Osteoblast (primary cell): ENCODE results near the gene PLAAT2. TPM values are rescaled to one million over a fixed set of nuclear protein-coding genes. Genes with fewer than 3 reads are reported as not detected.

Source experiments
- DNase-seq: peaks from one replicate; pipeline ENCODE4 v3.0.0; 2011; ENCODE audit warnings: low spot score, mixed read lengths; ENCODE audit not compliant: insufficient read length; ENCODE audit errors: missing footprints
- H2AFZ ChIP-seq: 2 replicates; pipeline ENCODE4 v1.6.0; 2011; ENCODE audit warnings: mild to moderate bottlenecking, low read length
- H3K27ac ChIP-seq: 2 replicates; pipeline ENCODE4 v1.5.1; 2011; ENCODE audit warnings: mild to moderate bottlenecking, low read depth, low read length, moderate library complexity
- H3K27me3 ChIP-seq: 2 replicates; pipeline ENCODE4 v1.6.0; 2012; ENCODE audit warnings: mild to moderate bottlenecking, control low read depth, inconsistent platforms, low read length, moderate library complexity; ENCODE audit not compliant: insufficient read depth
- H3K36me3 ChIP-seq: 2 replicates; pipeline ENCODE4 v1.5.1; 2011; ENCODE audit warnings: mild to moderate bottlenecking, low read length, control low read depth, moderate library complexity; ENCODE audit not compliant: insufficient read depth
- H3K4me1 ChIP-seq: 2 replicates; pipeline ENCODE4 v1.5.1; 2011; ENCODE audit warnings: mild to moderate bottlenecking, low read length, control low read depth, moderate library complexity; ENCODE audit not compliant: insufficient read depth
- H3K4me2 ChIP-seq: 2 replicates; pipeline ENCODE4 v1.6.0; 2011; ENCODE audit warnings: mild to moderate bottlenecking, low read length; ENCODE audit not compliant: insufficient read depth
- H3K4me3 ChIP-seq: fragments of 200-600 bp; sonication (generic); 3 replicates; pipeline ENCODE4 v1.5.1; 2012; ENCODE audit warnings: mild to moderate bottlenecking, low read length, inconsistent platforms; ENCODE audit not compliant: insufficient read depth
- H3K79me2 ChIP-seq: 2 replicates; pipeline ENCODE4 v1.6.0; 2012; ENCODE audit warnings: mild to moderate bottlenecking, low read length, control low read depth, inconsistent platforms; ENCODE audit not compliant: insufficient read depth
- H3K9me3 ChIP-seq: 2 replicates; pipeline ENCODE4 v1.5.1; 2011; ENCODE audit warnings: low read depth, low read length, control low read depth
- H4K20me1 ChIP-seq: 2 replicates; pipeline ENCODE4 v1.6.0; 2012; ENCODE audit warnings: mild to moderate bottlenecking, low read length, control low read depth; ENCODE audit not compliant: insufficient read depth
- total RNA-seq: library from RNA; depleted of rRNA; stranded (reverse); fragments of >200 nt; gene quantifications from 2 replicates; pipeline ENCODE4 v1.2.3, GENCODE V29; 2012
- TF ChIP-seq, protein P1 (sequence below): IDR thresholded peaks from 2 replicates; pipeline ENCODE4 v1.5.1; 2011; ENCODE audit warnings: mild to moderate bottlenecking, low read depth, low read length, moderate library complexity; ENCODE audit errors: extremely low read depth

PLAAT2 gene
- total RNA-seq, 1 donor, result not detected

DNA sequence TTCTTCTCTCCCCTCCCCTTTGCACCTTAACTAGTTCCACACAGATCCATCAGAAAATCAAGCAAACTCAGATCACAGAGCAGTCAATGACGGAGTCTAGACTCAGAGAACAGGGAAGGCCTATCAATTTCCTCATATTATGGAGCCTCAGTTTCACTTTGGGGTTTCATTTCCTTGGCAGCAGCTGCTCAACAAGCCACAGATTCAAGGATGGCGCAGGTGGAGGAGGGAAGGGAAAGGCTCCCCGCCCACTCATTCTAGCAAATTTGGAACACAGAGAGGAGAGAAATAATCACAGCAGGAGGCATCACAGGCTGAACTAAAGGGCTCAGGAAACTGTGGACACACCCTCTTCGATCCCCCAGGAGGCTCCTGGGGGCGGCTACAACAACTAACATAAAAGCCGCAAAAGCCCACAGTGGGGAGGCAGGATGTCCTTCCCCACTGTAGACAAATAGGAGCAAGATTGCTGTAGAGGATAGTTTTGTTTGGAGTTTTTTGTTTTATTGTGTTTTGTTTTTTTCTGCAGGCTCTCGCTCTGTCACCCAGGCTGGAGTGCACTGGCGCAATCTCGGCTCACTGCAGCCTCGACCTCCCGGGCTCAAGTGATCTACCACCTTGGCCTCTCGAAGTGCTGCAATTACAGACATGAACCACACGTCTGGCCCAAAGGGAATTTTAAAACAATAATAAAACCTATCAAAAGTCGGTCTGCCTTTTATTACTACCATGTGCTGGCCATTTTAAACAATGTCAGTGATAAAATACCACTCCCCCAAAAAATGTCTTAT, 47.6 kb upstream of the PLAAT2 start:
- H2AFZ ChIP-seq, result peak overlapping the region; percentile 20
- H4K20me1 ChIP-seq, result no peaks in the 10 kb centered on the region
- peak overlapping the region; percentile 73 for H3K27ac ChIP-seq
- H3K36me3 ChIP-seq, result no peaks in the 10 kb centered on the region
- H3K9me3 ChIP-seq, result no peaks in the 10 kb centered on the region
- peak overlapping the region; percentile 36 for H3K4me3 ChIP-seq
- no peaks in the 10 kb centered on the region for H3K27me3 ChIP-seq
- peak overlapping the region; percentile 63 for H3K4me2 ChIP-seq
- H3K79me2 ChIP-seq, result peaks cover 36% of the 10 kb centered on the region
- H3K4me1 ChIP-seq, result peaks cover 51% of the 10 kb centered on the region
- TF ChIP-seq, protein P1, sequence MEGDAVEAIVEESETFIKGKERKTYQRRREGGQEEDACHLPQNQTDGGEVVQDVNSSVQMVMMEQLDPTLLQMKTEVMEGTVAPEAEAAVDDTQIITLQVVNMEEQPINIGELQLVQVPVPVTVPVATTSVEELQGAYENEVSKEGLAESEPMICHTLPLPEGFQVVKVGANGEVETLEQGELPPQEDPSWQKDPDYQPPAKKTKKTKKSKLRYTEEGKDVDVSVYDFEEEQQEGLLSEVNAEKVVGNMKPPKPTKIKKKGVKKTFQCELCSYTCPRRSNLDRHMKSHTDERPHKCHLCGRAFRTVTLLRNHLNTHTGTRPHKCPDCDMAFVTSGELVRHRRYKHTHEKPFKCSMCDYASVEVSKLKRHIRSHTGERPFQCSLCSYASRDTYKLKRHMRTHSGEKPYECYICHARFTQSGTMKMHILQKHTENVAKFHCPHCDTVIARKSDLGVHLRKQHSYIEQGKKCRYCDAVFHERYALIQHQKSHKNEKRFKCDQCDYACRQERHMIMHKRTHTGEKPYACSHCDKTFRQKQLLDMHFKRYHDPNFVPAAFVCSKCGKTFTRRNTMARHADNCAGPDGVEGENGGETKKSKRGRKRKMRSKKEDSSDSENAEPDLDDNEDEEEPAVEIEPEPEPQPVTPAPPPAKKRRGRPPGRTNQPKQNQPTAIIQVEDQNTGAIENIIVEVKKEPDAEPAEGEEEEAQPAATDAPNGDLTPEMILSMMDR, result no peak
- peak; percentile 68 for DNase-seq

DNA sequence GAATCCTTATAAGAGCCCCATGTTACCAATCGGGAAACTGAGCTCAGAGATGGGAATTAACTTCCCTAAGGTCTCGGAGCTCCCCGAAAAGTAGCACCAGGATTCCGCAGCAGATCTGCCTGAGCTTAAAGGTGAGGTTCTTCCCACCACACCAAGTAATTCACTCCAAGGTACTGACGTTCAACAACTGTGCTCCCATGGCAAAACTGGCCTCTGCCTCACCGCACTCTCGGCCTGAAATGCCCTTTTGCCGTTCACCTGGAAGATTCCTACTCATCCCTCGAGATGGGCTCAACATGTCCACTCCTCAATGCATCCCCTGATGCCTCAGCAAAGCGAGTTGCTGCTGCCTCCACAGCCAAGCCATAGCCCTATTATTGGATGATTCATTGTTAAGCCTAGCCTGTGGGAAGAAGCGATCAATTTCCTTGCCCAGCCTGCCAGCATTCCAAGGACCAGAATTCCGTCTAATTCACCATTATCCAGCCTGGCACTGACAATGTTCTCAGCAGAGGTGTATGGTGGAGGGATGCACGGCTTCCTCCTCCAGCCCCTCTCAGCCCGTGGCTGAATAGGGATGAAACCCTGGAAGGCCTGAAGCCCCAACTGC, 46.9 kb upstream of the PLAAT2 start:
- H3K4me3 ChIP-seq, result peak overlapping the region; percentile 36
- peak overlapping the region; percentile 63 for H3K4me2 ChIP-seq
- no peaks in the 10 kb centered on the region for H3K36me3 ChIP-seq
- H2AFZ ChIP-seq, result peak overlapping the region; percentile 20
- peaks cover 51% of the 10 kb centered on the region for H3K4me1 ChIP-seq
- H3K27ac ChIP-seq, result peak overlapping the region; percentile 73
- H4K20me1 ChIP-seq, result no peaks in the 10 kb centered on the region
- peaks cover 41% of the 10 kb centered on the region for H3K79me2 ChIP-seq
- peak; percentile 83 for DNase-seq
- H3K9me3 ChIP-seq, result no peaks in the 10 kb centered on the region
- TF ChIP-seq, protein P1, result no peak
- H3K27me3 ChIP-seq, result no peaks in the 10 kb centered on the region

DNA sequence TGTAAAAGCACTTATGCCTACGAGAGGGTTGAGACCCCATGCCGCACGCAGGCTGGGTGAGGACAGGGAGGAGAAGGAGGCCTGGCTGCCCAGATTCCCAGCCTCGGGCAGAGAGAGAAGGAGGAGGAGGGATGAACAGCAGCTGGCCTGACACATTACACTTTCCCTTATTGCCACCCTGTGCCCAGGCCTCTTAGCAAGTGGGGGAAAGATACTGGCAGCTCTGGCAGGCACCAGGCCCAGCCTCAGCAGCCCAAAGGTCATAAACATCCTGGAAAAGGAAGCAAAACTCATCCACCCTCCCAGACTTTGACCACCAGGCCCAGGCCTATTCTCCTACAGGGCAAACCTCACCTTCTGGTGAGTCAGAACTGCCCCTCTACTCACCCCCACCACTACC, 46.4 kb upstream of the PLAAT2 start:
- Histone ChIP-seq H3K27ac (peak overlapping the region; percentile 73), H4K20me1 (no peaks in the 10 kb centered on the region), H3K4me1 (peaks cover 51% of the 10 kb centered on the region), H3K9me3 (no peaks in the 10 kb centered on the region), H3K79me2 (peaks cover 46% of the 10 kb centered on the region), H3K27me3 (no peaks in the 10 kb centered on the region), H3K36me3 (no peaks in the 10 kb centered on the region), H3K4me2 (peak overlapping the region; percentile 63), H3K4me3 (no peak overlapping the region), H2AFZ (peak overlapping the region; percentile 16)
- TF ChIP-seq, protein P1, result no peak
- no peak for DNase-seq
